OCI-LY7 (cell line): ENCODE results near the gene PPM1H. TPM values are rescaled to one million over a fixed set of nuclear protein-coding genes. Genes with fewer than 3 reads are reported as not detected.

ENCODE experiments used
- BruUV-seq: library from RNA; stranded (reverse); fragments of 400-500 nt; replicated peaks from 2 replicates; lab custom pipeline; 2021; lab: Mats Ljungman, UMichigan
- CTCF ChIA-PET: fragments of 300-600 bp; sonication (Branson Sonifier 250); formaldehyde crosslinking; loops from one replicate; lab custom pipeline; 2022; ENCODE audit warnings: antibody characterized with exemption; ENCODE audit not compliant: unreplicated experiment; lab: Charles Lee
- POLR2A ChIA-PET: fragments of 300-600 bp; sonication (Branson Sonifier 250); formaldehyde crosslinking; loops from one replicate; lab custom pipeline; 2022; ENCODE audit warnings: antibody characterized with exemption; lab: Charles Lee
- DNase-seq: peaks from one replicate; pipeline ENCODE4 v3.0.0-alpha.2; 2015; ENCODE audit warnings: low spot score
- H2AFZ ChIP-seq: fragments of 200-600 bp; sonication (generic), shearing (Covaris generic); 2 replicates; pipeline ENCODE4 v1.6.1; 2014; ENCODE audit warnings: mild to moderate bottlenecking, antibody characterized with exemption, low read length, moderate library complexity
- H3K27ac ChIP-seq: fragments of 200-600 bp; sonication (generic); 2 replicates; pipeline ENCODE4 v1.5.1; 2014; ENCODE audit warnings: mixed run types, low read depth, mild to moderate bottlenecking, moderate library complexity, low read length, inconsistent platforms; ENCODE audit not compliant: poor library complexity, severe bottlenecking
- H3K36me3 ChIP-seq: fragments of 200-600 bp; sonication (generic); 2 replicates; pipeline ENCODE4 v1.6.1; 2014; ENCODE audit warnings: mild to moderate bottlenecking, antibody characterized with exemption, low read length, moderate library complexity, mixed read lengths; ENCODE audit not compliant: insufficient read depth
- H3K4me1 ChIP-seq: fragments of 200-600 bp; sonication (generic); 2 replicates; pipeline ENCODE4 v1.5.1; 2014; ENCODE audit warnings: mild to moderate bottlenecking, low read length; ENCODE audit not compliant: insufficient read depth, poor library complexity, severe bottlenecking
- H3K4me2 ChIP-seq: fragments of 200-600 bp; sonication (generic); 2 replicates; pipeline ENCODE4 v1.6.1; 2014; ENCODE audit warnings: mild to moderate bottlenecking, low read length
- H3K4me3 ChIP-seq: fragments of 200-600 bp; sonication (generic); 2 replicates; pipeline ENCODE4 v1.5.1; 2014; ENCODE audit warnings: mild to moderate bottlenecking, low read depth, low read length; ENCODE audit not compliant: poor library complexity, severe bottlenecking
- H3K79me2 ChIP-seq: fragments of 200-600 bp; sonication (generic); 2 replicates; pipeline ENCODE4 v1.6.1; 2016; ENCODE audit warnings: low read depth, mild to moderate bottlenecking, low read length, moderate library complexity, mixed read lengths; ENCODE audit not compliant: insufficient read depth
- H3K9me2 ChIP-seq: fragments of 200-600 bp; sonication (generic); 2 replicates; pipeline ENCODE4 v1.6.1; 2016; ENCODE audit warnings: mild to moderate bottlenecking, low read length, mixed read lengths; ENCODE audit not compliant: insufficient read depth
- H3K9me3 ChIP-seq: fragments of 200-600 bp; sonication (generic); 2 replicates; pipeline ENCODE4 v1.6.1; 2014; ENCODE audit warnings: mild to moderate bottlenecking, mixed run types, low read length, mixed read lengths
- H4K20me1 ChIP-seq: fragments of 200-600 bp; sonication (generic); 2 replicates; pipeline ENCODE4 v1.6.1; 2014; ENCODE audit warnings: mild to moderate bottlenecking, antibody characterized with exemption, low read length, moderate library complexity, mixed read lengths; ENCODE audit not compliant: insufficient read depth
- EZH2phosphoT487 ChIP-seq: fragments of 200-600 bp; sonication (generic); IDR thresholded peaks from 2 replicates; pipeline ENCODE4 v1.6.1; 2018; ENCODE audit warnings: low read depth, borderline replicate concordance, mild to moderate bottlenecking, mixed run types, antibody characterized with exemption, low read length, moderate library complexity, mixed read lengths
- intact Hi-C: fragments of 100-400 bp; cut with micrococcal nuclease; formaldehyde crosslinking; loops from one replicate; pipeline ENCODE4 v1.10.0; 2022; ENCODE audit not compliant: unreplicated experiment
- total RNA-seq, 2 experiments: library from RNA; depleted of rRNA in 1 of 2; stranded (reverse); fragments of >200 nt in 1 of 2; shearing (Covaris generic) in 1 of 2; gene quantifications; 2 replicates each; pipeline ENCODE4 v1.2.3, GENCODE V29; 2014 to 2022
- TF ChIP-seq, protein P1 (sequence below): fragments of 200-600 bp; sonication (generic); conservative IDR thresholded peaks from 2 replicates; pipeline ENCODE4 v1.5.1; 2014; ENCODE audit warnings: mild to moderate bottlenecking, antibody characterized with exemption, low read length, moderate library complexity, mixed read lengths

PPM1H gene
- total RNA-seq, 2 experiments from 2014 or later = 2.0 to 3.4 TPM

DNA sequence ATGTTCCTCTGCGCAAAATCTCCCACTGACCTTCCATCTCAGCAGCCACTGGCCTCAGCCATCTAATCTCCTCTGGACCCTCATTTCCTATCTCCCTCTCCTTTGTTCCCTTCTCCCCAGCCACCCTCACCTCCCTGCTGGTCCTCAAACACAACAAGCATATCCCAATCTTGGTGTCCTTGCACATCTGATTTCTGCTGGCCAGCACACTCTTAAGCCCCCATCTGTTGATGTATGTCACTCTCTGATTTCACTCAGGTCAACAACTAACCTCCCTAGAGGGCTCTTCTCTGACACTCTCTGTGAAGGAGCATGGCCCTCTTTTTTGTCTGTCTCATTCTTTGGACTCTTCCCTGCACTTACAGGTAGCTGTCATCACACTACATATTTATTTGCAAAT is 25.6 kb downstream of the PPM1H start:
- Histone ChIP-seq H3K4me2 (no peak overlapping the region), H3K4me1 (no peaks in the 10 kb centered on the region), H3K4me3 (no peak overlapping the region), H3K79me2 (no peaks in the 10 kb centered on the region), H4K20me1 (no peaks in the 10 kb centered on the region), H3K27ac (no peak overlapping the region), H3K9me3 (no peaks in the 10 kb centered on the region), H2AFZ (no peak overlapping the region), H3K9me2 (no peaks in the 10 kb centered on the region), H3K36me3 (no peaks in the 10 kb centered on the region)
- no peak for DNase-seq
- ChIA-PET POLR2A (no interaction called here), CTCF (no interaction called here)
- BruUV-seq = no TSS peak
- intact Hi-C loops = no loop called here
- TF ChIP-seq, protein P1, sequence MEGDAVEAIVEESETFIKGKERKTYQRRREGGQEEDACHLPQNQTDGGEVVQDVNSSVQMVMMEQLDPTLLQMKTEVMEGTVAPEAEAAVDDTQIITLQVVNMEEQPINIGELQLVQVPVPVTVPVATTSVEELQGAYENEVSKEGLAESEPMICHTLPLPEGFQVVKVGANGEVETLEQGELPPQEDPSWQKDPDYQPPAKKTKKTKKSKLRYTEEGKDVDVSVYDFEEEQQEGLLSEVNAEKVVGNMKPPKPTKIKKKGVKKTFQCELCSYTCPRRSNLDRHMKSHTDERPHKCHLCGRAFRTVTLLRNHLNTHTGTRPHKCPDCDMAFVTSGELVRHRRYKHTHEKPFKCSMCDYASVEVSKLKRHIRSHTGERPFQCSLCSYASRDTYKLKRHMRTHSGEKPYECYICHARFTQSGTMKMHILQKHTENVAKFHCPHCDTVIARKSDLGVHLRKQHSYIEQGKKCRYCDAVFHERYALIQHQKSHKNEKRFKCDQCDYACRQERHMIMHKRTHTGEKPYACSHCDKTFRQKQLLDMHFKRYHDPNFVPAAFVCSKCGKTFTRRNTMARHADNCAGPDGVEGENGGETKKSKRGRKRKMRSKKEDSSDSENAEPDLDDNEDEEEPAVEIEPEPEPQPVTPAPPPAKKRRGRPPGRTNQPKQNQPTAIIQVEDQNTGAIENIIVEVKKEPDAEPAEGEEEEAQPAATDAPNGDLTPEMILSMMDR = no peak

DNA sequence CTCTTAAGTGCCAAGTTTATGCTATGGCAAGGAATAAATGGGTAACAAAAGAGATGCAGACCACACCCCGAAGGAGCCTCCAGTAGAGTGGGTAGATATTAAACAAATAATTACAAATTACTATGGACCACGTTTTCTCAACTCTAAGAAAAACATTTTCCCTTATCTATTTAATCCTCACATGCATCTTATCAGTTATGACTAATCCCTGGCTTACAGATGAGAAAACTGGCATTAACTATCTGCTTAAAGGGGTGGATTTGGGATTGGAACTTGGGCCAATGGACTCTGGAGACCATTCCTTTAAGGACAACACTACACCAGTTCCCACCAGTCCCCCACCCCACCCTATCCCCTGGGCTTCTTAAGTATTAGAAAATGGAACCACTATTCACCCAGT is 26.3 kb downstream of the PPM1H start:
- Histone ChIP-seq H3K79me2 (no peaks in the 10 kb centered on the region), H3K9me2 (no peaks in the 10 kb centered on the region), H4K20me1 (no peaks in the 10 kb centered on the region), H3K36me3 (no peaks in the 10 kb centered on the region), H3K27ac (no peak overlapping the region), H3K4me3 (no peak overlapping the region), H3K4me2 (no peak overlapping the region), H3K4me1 (peaks cover 2% of the 10 kb centered on the region), H2AFZ (no peak overlapping the region), H3K9me3 (no peaks in the 10 kb centered on the region)
- intact Hi-C loops = no loop called here
- no peak for TF ChIP-seq EZH2phosphoT487
- TF ChIP-seq, protein P1 = no peak
- POLR2A ChIA-PET = no interaction called here
- CTCF ChIA-PET = no interaction called here
- no peak for DNase-seq
- no TSS peak for BruUV-seq

DNA sequence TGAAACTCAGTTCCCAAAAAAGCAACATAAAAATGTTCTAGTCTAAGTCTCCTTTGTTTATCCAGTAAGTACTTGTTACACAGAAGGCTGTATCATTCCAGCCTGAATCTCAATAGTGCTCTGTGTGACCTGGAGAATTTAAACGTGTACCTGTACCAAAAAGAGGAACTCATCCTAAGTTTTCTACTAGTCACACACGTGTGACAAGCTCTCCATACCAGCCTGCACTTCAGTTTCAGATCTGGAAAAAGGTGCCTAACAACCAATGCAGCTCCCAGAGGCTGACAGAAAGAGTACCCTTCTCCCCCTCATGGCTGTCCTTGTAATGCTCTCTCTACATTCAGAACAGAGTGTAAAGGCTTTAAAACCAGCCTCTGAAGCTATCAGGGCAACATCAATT is 27.4 kb downstream of the PPM1H start:
- Histone ChIP-seq H4K20me1 (no peaks in the 10 kb centered on the region), H3K4me2 (no peak overlapping the region), H3K79me2 (no peaks in the 10 kb centered on the region), H3K27ac (no peak overlapping the region), H3K9me2 (no peaks in the 10 kb centered on the region), H3K36me3 (no peaks in the 10 kb centered on the region), H2AFZ (no peak overlapping the region), H3K9me3 (no peaks in the 10 kb centered on the region), H3K4me3 (no peak overlapping the region), H3K4me1 (peaks cover 13% of the 10 kb centered on the region)
- BruUV-seq = no TSS peak
- TF ChIP-seq, protein P1 = no peak
- TF ChIP-seq EZH2phosphoT487 = no peak
- intact Hi-C loops = no loop called here
- CTCF ChIA-PET = no interaction called here
- DNase-seq = no peak
- POLR2A ChIA-PET = interaction anchor here (0.6 to 1.3 kb wide), 3 partner anchors 8 to 487 kb away, joined by 3 to 7 read pairs (median 3); no protein-coding TSS in a partner anchor
